VCaP (cell line): Measurements from ENCODE around the gene COP1.

ENCODE experiments used
- H3K27ac ChIP-seq: fragments of 450-650 bp; 2 replicates; pipeline ENCODE4 v1.5.1; 2017
- CTCF ChIP-seq: fragments of 450-650 bp; conservative IDR thresholded peaks from 2 replicates; pipeline ENCODE4 v1.5.1; 2017; ENCODE audit warnings: mild to moderate bottlenecking, moderate library complexity

COP1 gene

GRCh38 chr1:175978926-175979325 lies 228.2 kb downstream of the COP1 start:
- no peak overlapping the region for H3K27ac ChIP-seq

GRCh38 chr1:175978476-175978875 lies 228.6 kb downstream of the COP1 start:
- H3K27ac ChIP-seq = no peak overlapping the region
- TF ChIP-seq CTCF = no peak

More at GRCh38 chr1:175978926-175979325, 228.2 kb downstream of the COP1 start:
- TF ChIP-seq CTCF = no peak

GRCh38 chr1:175976865-175977642 lies 230.0 kb downstream of the COP1 start:
- TF ChIP-seq CTCF = no peak
- no peak overlapping the region for H3K27ac ChIP-seq

GRCh38 chr1:175969231-175969630 lies 237.9 kb downstream of the COP1 start:
- TF ChIP-seq CTCF = no peak
- H3K27ac ChIP-seq = no peak overlapping the region

GRCh38 chr1:175968486-175969172 lies 238.5 kb downstream of the COP1 start:
- H3K27ac ChIP-seq = no peak overlapping the region
- TF ChIP-seq CTCF = no peak

- H3K27ac ChIP-seq = no peak overlapping the region
- TF ChIP-seq CTCF = no peak
Observed at GRCh38 chr1:175963740-175964139, 243.3 kb downstream of the COP1 start.

GRCh38 chr1:175960169-175960568 lies 246.9 kb downstream of the COP1 start:
- no peak for TF ChIP-seq CTCF
- H3K27ac ChIP-seq = no peak overlapping the region
